EH (cell line): ENCODE results near the gene DNASE1L2.
"Not testable (repeated sequence)": the region's sequence is repeated elsewhere in the genome, so short reads cannot be mapped to it uniquely, and the experiment has no call there.

ENCODE experiments used
- DNase-seq: peaks from one replicate; pipeline ENCODE4 v3.0.0-alpha.2; 2015; ENCODE audit warnings: low read depth

DNASE1L2 gene

GRCh38 chr16:2236337-2237101 is at the start of gene DNASE1L2:
Gene DNASE1L2, plus strand, starts transcription at chr16:2236444. Its CDS starts 373 bp downstream, at chr16:2236817.
- peak; percentile 50 for DNase-seq

GRCh38 chr16:2186505-2186904 is 49.7 kb upstream of the DNASE1L2 start:
- no peak for DNase-seq

GRCh38 chr16:2187212-2187611 is 49.0 kb upstream of the DNASE1L2 start:
- DNase-seq: no peak

GRCh38 chr16:2188395-2188794 is 47.8 kb upstream of the DNASE1L2 start:
- no peak for DNase-seq

GRCh38 chr16:2189252-2189893 is 46.9 kb upstream of the DNASE1L2 start:
- DNase-seq: no peak

GRCh38 chr16:2190002-2190658 is 46.1 kb upstream of the DNASE1L2 start:
- DNase-seq: no peak

- DNase-seq: no peak
These were observed 45.4 kb upstream of the DNASE1L2 start for GRCh38 chr16:2190659-2191445.

GRCh38 chr16:2191446-2191706 is 44.9 kb upstream of the DNASE1L2 start:
- DNase-seq: no peak

GRCh38 chr16:2194166-2194834 is 41.9 kb upstream of the DNASE1L2 start:
- peak; percentile 47 for DNase-seq

GRCh38 chr16:2194852-2195321 is 41.4 kb upstream of the DNASE1L2 start:
- peak; percentile 46 for DNase-seq

- no peak for DNase-seq
These were observed 40.7 kb upstream of the DNASE1L2 start for GRCh38 chr16:2195322-2196161.

GRCh38 chr16:2196162-2196980 is 39.9 kb upstream of the DNASE1L2 start, which contains the start of gene CASKIN1:
Gene CASKIN1, minus strand, starts transcription at chr16:2196605. Its CDS starts 173 bp downstream, at chr16:2196432.
- peak; percentile 38 for DNase-seq

GRCh38 chr16:2196981-2197511 is 39.2 kb upstream of the DNASE1L2 start:
- DNase-seq: no peak

- DNase-seq: no peak
These were observed 38.5 kb upstream of the DNASE1L2 start for GRCh38 chr16:2197765-2198164.

- no peak for DNase-seq
These were observed 38.0 kb upstream of the DNASE1L2 start for GRCh38 chr16:2198283-2198682.

- DNase-seq: no peak
These were observed 37.1 kb upstream of the DNASE1L2 start for GRCh38 chr16:2199095-2199494.

GRCh38 chr16:2199621-2200139 is 36.6 kb upstream of the DNASE1L2 start:
- DNase-seq: no peak

GRCh38 chr16:2200313-2200712 is 35.9 kb upstream of the DNASE1L2 start:
- DNase-seq: no peak

GRCh38 chr16:2203119-2203688 is 33.0 kb upstream of the DNASE1L2 start:
- not testable (repeated sequence) for DNase-seq
